Measurements from ENCODE around the gene IYD.
"Not testable (repeated sequence)": the region's sequence is repeated elsewhere in the genome, so short reads cannot be mapped to it uniquely, and the experiment has no call there.

Gene IYD

DNA sequence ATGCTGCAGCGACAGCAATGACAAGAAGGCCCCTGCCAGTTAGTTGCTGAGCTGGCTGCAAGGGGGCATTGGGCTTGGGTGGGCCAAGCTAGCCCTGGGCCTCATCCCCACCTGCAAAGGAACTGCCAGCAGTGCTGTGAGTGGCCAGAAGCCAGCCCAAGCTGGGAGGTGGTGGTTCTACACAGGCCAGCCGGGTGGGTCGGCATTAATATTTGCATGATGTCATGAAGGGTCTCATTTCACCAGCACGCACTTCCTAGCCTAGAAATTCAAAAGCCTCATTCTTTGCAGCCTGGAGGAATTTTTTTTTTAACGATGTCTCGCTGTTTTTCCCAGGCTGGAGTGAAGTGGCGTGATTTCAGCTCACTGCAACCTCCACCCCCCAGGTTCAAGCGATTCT lies 62.0 kb downstream of the IYD start:
- no peak for DNase-seq (ENCODE audit: low read depth in 2 of 2)

DNA sequence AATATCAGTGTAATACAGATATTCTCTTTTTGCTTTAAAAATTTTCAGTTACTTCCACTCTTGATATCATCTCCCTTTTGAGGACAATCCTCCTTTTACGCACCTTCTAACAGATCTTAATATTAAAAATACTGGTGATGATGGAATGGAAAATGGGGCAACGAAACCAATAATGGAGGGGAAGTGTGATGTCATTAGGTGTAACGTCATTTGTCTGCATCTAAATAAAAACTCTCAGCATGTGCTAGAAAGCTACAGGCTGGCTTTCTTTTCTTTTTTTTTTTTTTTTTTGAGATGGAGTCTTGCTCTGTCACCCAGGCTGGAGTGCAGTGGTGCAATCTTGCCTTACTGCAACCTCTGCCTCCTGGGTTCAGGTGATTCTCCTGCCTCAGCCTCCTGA lies 66.5 kb downstream of the IYD start:
- DNase-seq (ENCODE audit: low read depth in 2 of 2), result no peak

DNA sequence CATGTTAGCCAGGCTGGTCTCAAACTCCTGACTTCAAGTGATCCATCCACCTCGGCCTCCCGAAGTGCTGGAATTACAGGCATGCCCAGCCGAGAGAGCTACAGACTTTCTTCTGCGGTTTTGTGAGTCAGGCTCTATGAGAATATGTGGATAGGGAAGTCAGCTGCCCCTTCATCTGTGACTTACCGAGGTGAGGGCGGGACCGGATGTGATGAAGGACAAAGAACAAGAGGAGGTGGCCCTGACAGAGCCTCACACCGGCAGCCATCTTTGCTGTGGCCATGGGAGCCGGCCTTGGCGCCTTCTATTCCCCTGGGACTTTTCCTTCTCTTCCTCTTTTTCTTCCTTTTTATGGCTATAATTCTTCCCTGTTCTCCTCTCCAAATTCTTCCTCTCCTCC lies 67.0 kb downstream of the IYD start:
- DNase-seq (ENCODE audit: low read depth in 2 of 2), result no peak

DNA sequence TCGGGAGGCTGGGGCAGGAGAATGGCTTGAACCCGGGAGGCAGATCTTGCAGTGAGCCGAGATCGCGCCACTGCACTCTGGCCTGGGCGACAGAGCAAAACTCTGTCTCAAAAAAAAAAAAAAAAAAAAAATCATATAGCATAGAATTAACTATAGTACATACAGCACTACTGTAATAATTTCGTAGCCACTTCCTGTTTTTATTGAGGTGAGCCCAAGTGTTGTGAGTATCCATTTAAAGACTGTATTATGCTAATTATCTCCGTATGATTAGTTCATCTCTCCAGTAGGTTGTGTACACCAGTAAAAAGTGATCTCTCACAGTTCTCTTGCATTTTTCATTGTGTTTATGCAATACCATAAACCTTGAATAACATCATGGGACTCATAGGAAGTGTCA lies 70.6 kb downstream of the IYD start:
- DNase-seq (ENCODE audit: low read depth in 2 of 2), result no peak

DNA sequence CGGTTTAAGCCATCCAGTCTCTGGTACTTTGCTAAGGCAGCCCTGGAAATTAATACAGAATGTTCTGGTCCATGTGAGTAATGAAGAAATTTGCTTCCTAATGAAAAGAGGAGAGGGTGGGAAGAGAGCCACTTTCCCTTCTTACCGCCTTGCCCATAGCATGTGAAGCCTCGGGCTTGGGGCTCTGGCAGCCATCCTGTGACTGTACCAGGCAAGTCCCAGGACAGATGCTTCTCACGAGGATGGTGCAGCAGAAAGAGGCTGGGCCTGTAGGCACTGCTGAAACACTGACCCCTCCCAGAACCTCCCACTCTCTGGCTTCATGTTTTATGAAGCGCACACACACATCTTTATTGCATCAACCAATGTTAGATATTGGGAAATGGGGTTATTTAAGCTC lies 74.8 kb downstream of the IYD start:
- no peak for DNase-seq (ENCODE audit: low read depth in 2 of 2)

DNA sequence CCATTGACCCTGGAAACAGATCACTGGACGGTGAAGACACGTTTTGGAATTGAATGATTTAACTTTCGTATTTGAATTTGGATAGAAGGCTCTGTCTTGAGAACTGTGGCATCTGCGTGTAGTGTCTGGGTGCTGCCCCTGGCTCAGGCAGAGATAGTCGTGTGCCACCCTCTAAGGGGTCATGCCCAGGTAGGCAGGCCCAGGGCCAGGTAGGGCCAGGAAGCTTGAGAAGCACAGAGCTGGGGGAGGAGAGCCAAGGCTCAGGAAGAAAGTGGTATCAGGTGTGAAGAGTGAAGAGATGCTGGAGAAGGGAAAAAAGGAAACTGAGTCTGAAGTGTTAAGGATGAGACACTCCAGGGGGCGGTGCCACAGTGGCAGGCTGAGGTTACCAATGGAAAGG lies 75.5 kb downstream of the IYD start:
- DNase-seq (ENCODE audit: low read depth in 2 of 2), result no peak

DNA sequence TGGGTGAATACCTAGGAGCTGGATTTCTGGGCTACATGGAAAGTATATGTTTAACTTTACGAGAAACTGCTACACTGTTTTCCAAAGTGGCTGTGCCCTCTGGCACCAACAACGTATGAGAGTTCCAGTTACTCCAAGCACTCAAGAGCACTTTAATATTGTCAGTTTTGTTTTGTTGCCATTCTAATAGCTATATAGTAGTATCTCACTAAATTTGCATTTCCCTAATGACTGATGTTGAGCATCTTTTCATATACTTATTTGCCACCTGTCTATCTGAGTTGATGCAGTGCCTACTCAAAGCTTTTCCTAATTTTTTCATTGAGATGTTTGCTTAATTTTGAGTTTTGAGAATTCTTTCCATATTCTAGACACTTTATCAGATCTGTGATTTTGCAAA lies 76.7 kb downstream of the IYD start:
- no peak for DNase-seq (ENCODE audit: low read depth in 2 of 2)

DNA sequence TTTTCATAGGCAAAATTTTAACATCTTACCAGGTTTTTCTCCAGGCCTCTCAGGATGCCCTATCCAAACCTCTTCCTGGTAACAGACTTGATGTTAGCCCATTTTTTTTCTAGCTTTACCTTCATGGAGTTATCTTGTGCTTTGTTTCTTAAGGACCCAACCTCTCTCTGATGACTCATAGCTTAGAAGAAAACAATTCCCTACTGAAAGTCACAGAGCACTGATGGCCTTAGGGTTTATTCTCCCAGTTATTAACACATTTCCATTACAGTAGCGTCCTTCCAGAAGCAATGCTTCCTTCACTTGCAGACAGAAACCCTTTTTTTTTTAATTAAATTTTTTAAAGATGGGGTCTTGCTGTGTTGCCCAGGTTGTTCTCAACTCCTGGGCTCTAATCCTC lies 79.4 kb downstream of the IYD start:
- DNase-seq (ENCODE audit: low read depth in 2 of 2), result no peak

DNA sequence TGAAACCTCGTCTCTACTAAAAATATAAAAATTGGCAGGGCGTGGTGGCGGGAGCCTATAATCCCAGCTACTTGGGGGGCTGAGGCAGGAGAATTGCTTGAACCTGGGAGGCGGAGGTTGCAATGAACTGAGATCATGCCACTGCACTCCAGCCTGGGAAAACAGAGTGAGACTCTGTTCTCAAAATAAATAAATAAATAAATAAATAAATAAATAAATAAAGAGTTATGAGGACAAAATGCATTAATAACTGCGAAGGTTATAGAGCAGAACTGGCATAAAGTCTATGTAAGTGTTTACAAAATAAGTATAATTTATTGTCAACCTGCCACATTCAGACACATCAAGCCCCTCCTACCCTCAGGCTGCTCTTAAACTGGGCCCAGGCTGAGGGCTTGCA lies 80.2 kb downstream of the IYD start:
- not testable (repeated sequence) for DNase-seq (ENCODE audit: low read depth in 2 of 2)

DNA sequence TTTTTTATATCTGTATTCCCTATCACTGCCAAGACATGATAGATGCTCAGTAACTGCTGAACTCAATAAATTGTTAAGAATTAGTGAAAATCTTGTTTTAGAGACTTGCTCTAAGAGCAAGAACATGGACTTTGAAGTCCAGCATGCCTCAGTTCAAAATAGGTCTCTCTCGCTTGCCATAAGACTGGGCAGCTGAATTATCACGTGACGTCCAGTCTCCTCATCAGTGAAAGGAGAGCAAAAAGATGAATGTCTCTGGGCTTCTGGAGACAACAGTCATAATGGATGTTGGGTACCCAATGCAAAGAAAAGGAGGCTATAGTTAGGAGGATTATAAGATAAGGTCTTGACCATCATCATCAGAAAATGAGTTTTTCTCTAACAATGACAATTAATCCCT lies 82.1 kb downstream of the IYD start:
- no peak for DNase-seq (ENCODE audit: low read depth in 2 of 2)

DNA sequence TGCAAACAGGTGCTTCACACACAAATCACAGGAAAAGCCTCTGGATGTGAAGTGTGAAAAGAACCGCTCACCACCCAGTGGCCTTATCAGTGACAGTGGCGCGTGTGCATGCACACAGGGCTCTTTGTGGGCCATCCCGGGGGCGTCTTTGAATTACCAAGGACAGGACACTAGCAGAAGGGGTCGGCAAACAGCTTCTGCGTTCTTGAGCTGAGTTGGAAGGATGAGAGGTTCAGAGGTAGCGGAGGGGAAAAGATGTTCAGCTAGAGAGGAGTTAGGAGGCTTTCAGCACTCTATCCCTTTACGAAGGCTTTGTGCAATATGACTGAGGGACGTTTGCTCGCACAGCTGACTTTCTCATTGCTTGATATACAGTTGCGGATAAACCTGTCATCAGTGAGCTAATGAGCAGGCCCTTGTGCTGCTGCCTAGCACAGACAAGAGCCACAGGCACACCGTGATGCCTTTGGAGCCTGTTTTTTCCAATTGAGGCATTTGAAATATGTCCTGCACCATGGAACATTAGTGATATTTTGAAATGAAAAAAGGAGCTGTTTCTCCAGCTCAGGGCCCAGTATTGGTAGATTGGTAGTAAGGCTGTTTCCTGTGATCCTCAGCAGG lies 83.1 kb downstream of the IYD start:
- DNase-seq (ENCODE audit: low read depth in 2 of 2), result no peak

DNA sequence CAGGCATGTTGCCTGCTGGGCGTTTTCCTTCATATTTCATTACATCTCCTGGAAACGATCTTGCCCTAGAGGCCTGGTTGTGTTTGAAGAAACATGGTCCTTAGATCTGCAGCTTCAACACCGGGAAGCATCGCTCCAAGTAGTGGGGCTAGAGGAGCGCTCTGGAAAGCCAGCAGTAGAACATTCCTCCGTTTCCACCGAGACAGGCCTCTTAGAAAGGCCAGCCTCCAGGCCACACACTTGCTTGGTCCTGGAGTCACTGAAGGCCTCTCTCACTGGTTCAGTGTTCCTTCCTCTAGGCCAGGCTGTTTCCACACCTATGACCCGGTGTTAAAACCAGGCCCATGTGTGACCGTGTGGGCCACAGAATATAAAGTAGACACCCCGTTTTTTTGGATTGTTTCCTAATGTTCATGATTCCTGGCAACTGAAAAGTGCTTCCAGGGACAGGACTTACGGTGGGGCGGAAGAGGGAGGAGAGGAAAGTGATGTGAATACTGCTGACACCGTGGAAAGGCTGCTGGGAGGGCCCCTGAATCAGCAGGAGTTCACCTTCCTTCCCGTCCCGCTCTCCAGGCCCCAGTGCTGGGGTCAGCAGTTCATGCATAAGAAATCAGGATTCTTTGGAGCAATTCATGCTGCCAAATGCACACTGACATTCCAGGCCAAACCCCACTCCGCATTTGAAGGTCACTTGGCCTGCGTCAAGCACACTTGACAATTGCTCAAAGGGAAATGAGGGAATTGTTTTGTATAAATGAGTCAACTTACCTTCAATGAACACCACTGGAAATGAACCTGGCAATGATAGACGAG lies 83.8 kb downstream of the IYD start:
- DNase-seq (ENCODE audit: low read depth in 2 of 2), result no peak

DNA sequence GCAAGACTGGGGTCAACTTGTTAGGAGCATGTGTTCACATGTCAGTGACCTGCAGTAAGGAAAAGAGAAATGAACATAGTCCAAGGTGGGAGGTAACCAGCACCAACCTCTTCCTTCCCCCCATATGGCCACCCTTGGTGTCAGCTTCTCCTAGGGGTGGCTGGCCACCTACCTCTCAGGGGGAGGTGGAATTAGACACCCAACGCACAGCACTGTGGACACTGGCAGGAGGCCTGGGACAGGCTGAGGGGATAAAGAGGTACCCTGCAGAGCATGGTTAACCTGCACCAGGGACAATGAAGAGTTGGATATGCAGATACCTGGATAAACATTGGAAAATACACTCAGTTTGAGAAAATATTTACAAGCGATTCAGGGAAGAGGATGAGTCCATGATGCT lies 84.5 kb downstream of the IYD start:
- no peak for DNase-seq (ENCODE audit: low read depth in 2 of 2)

Data from activated CD8-positive, alpha-beta memory T cell treated with anti-CD3 and anti-CD28 coated beads for 4 hours (primary cell).